ENCODE results near the gene FLOT2. TPM values are rescaled to one million over a fixed set of nuclear protein-coding genes. Genes with fewer than 3 reads are reported as not detected.

FLOT2 gene
- total RNA-seq, 4 donors from 2014 or later, result 60.2 to 94.8 (median 86.0) TPM

GRCh38 chr17:28846231-28846630, 51.3 kb downstream of the FLOT2 start:
- WGBS, result 90% methylated on average over 10 of the region's 10 CpGs
- TF ChIP-seq POLR2A (IDR thresholded peaks at IDR 0.05; ENCODE audit: low read depth) (no peak), POLR2AphosphoS5 (IDR thresholded peaks at IDR 0.05) (no peak), CTCF (IDR thresholded peaks at IDR 0.05) (no peak), EP300 (IDR thresholded peaks at IDR 0.05) (no peak)
- DNase-seq (ENCODE audit: extremely low spot score), result no peak

GRCh38 chr17:28843816-28844148, 53.8 kb downstream of the FLOT2 start:
- TF ChIP-seq CTCF (IDR thresholded peaks at IDR 0.05) (no peak), EP300 (IDR thresholded peaks at IDR 0.05) (no peak), POLR2AphosphoS5 (IDR thresholded peaks at IDR 0.05) (no peak), POLR2A (IDR thresholded peaks at IDR 0.05; ENCODE audit: low read depth) (no peak)
- intact Hi-C loops (cut with DNase I), result loop anchor here (5.0 kb wide), 2 partner anchors 36 to 81 kb away; no protein-coding TSS in a partner anchor
- no peak overlapping the region for H3K27ac ChIP-seq (replicated peaks in 1 of 4)
- 95% methylated on average over 6 of the region's 6 CpGs for WGBS
- H3K4me3 ChIP-seq, result no peak overlapping the region
- H3K9me3 ChIP-seq, result no peaks in the 10 kb centered on the region
- H3K4me1 ChIP-seq, result peaks cover 8 to 34% (median 25%) of the 10 kb centered on the region in 4 donors
- DNase-seq (ENCODE audit: extremely low spot score), result no peak
- no peaks in the 10 kb centered on the region for H3K27me3 ChIP-seq
- peaks cover 0 to 4% (median 0%) of the 10 kb centered on the region in 4 donors for H3K36me3 ChIP-seq

More at GRCh38 chr17:28846231-28846630, 51.3 kb downstream of the FLOT2 start:
- Histone ChIP-seq H3K4me3 (no peak overlapping the region), H3K36me3 (no peaks in the 10 kb centered on the region), H3K27ac (replicated peaks in 1 of 4) (no peak overlapping the region), H3K9me3 (no peaks in the 10 kb centered on the region), H3K27me3 (no peaks in the 10 kb centered on the region), H3K4me1 (peaks cover 7 to 17% (median 12%) of the 10 kb centered on the region in 4 donors)
- intact Hi-C loops (cut with DNase I), result no loop called here

- intact Hi-C loops (cut with DNase I), result loop anchor here (5.0 kb wide), 2 partner anchors 35 to 80 kb away; no protein-coding TSS in a partner anchor
- Histone ChIP-seq H3K4me3 (peak within 1 kb of the TSS; percentile 75 to 97 (median 83)), H3K27ac (replicated peaks in 1 of 4) (peak within 1 kb of the TSS; percentile 75 to 88 (median 83)), H3K9me3 (no peaks in the 10 kb centered on the region), H3K4me1 (peaks cover 8 to 34% (median 25%) of the 10 kb centered on the region in 4 donors), H3K27me3 (no peaks in the 10 kb centered on the region), H3K36me3 (peaks cover 0 to 4% (median 0%) of the 10 kb centered on the region in 4 donors)
- DNase-seq (ENCODE audit: extremely low spot score), result no peak
- peak; percentile 79 to 92 for TF ChIP-seq POLR2AphosphoS5 (IDR thresholded peaks at IDR 0.05)
- TF ChIP-seq CTCF (IDR thresholded peaks at IDR 0.05), result peak in 1 of 3 experiments; percentile 39
- TF ChIP-seq EP300 (IDR thresholded peaks at IDR 0.05), result no peak
- peak; percentile 69 for TF ChIP-seq POLR2A (IDR thresholded peaks at IDR 0.05; ENCODE audit: low read depth)
- WGBS, result under 1% methylated on average over 40 of the region's 44 CpGs
These were observed 55.1 kb downstream of the FLOT2 start, which contains the start of gene FAM222B for GRCh38 chr17:28842282-28843012. Gene FAM222B, minus strand, starts transcription at chr17:28842790. Its CDS starts 76,123 bp downstream, at chr17:28766667.

- intact Hi-C loops (cut with DNase I), result loop anchor here (5.0 kb wide), 2 partner anchors 35 to 80 kb away; no protein-coding TSS in a partner anchor
- TF ChIP-seq POLR2A (IDR thresholded peaks at IDR 0.05; ENCODE audit: low read depth) (no peak), CTCF (IDR thresholded peaks at IDR 0.05) (no peak), POLR2AphosphoS5 (IDR thresholded peaks at IDR 0.05) (no peak), EP300 (IDR thresholded peaks at IDR 0.05) (no peak)
- no peaks in the 10 kb centered on the region for H3K27me3 ChIP-seq
- DNase-seq (ENCODE audit: extremely low spot score), result no peak
- peaks cover 8 to 34% (median 25%) of the 10 kb centered on the region in 4 donors for H3K4me1 ChIP-seq
- peak overlapping the region; percentile 75 to 97 (median 83) for H3K4me3 ChIP-seq
- WGBS, result 0% methylated on average over 6 of the region's 6 CpGs
- peak overlapping the region; percentile 75 to 88 (median 83) for H3K27ac ChIP-seq (replicated peaks in 1 of 4)
- peaks cover 0 to 4% (median 0%) of the 10 kb centered on the region in 4 donors for H3K36me3 ChIP-seq
- H3K9me3 ChIP-seq, result no peaks in the 10 kb centered on the region
These were observed 55.6 kb downstream of the FLOT2 start for GRCh38 chr17:28841901-28842281.
